GM12875 (cell line): ENCODE measurements around the gene GLIS1.

Source experiments
- H3K4me3 ChIP-seq: one replicate; pipeline ENCODE4 v1.5.1; 2011; ENCODE audit warnings: low read depth, low read length, control low read depth
- TF ChIP-seq, protein P1 (sequence below): IDR thresholded peaks from 2 replicates; pipeline ENCODE4 v1.5.1; 2011; ENCODE audit warnings: low read depth, mild to moderate bottlenecking, control low read depth, inconsistent platforms, low read length, moderate library complexity, borderline replicate concordance; ENCODE audit not compliant: insufficient read depth

Gene GLIS1

DNA sequence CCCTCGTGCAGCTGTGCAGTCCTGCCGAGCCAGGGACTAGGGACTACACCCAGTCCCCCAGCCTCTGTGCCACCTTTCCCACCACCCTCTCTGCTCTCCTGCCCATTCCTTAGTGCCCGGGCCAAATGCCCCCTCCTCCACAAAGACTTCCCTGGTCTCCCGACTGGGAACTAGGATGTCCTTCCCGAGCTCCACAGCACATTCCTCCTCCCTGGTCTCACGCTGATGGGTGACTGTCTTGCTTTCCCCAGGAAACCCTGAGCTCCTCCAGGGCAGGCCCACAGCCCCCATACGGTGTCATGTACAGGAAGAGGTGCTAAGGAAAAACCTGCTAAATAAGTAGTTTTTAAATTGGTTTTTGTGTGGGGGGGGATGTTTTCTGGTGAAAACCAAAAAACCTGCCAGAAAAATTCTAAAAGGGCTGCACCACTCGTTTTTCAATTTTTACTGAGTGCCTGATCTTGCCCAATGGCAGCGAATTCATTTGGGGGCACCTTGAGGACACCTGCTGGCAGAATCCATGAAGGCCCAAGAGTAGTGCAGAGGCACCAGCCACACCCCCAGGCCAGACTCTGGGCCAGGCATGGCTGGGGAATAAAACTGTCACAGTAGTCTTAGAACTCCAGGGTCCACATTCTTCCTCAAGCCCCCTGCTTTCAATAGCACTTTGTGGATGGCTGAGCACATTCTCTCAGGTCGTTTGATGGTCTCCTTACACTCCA is 50.4 kb downstream of the GLIS1 start:
- H3K4me3 ChIP-seq = no peak overlapping the region
- TF ChIP-seq, protein P1, sequence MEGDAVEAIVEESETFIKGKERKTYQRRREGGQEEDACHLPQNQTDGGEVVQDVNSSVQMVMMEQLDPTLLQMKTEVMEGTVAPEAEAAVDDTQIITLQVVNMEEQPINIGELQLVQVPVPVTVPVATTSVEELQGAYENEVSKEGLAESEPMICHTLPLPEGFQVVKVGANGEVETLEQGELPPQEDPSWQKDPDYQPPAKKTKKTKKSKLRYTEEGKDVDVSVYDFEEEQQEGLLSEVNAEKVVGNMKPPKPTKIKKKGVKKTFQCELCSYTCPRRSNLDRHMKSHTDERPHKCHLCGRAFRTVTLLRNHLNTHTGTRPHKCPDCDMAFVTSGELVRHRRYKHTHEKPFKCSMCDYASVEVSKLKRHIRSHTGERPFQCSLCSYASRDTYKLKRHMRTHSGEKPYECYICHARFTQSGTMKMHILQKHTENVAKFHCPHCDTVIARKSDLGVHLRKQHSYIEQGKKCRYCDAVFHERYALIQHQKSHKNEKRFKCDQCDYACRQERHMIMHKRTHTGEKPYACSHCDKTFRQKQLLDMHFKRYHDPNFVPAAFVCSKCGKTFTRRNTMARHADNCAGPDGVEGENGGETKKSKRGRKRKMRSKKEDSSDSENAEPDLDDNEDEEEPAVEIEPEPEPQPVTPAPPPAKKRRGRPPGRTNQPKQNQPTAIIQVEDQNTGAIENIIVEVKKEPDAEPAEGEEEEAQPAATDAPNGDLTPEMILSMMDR = no peak

GRCh38 chr1:53687901-53688300 is 51.1 kb downstream of the GLIS1 start:
- H3K4me3 ChIP-seq = no peak overlapping the region
- TF ChIP-seq, protein P1 = no peak

- TF ChIP-seq, protein P1 = no peak
- H3K4me3 ChIP-seq = no peak overlapping the region
These were observed 51.5 kb downstream of the GLIS1 start for GRCh38 chr1:53687426-53687825.

- TF ChIP-seq, protein P1 = no peak
These were observed 52.0 kb downstream of the GLIS1 start for GRCh38 chr1:53686965-53687267.

GRCh38 chr1:53686091-53686964 is 52.6 kb downstream of the GLIS1 start:
- TF ChIP-seq, protein P1 = no peak
- H3K4me3 ChIP-seq = no peak overlapping the region

More at GRCh38 chr1:53686965-53687267, 52.0 kb downstream of the GLIS1 start:
- H3K4me3 ChIP-seq = no peak overlapping the region

- H3K4me3 ChIP-seq = no peak overlapping the region
- TF ChIP-seq, protein P1 = no peak
These were observed 53.5 kb downstream of the GLIS1 start for GRCh38 chr1:53685272-53686051.
